ENCODE measurements around the gene HSD17B8. TPM values are rescaled to one million over a fixed set of nuclear protein-coding genes. Genes with fewer than 3 reads are reported as not detected.

Gene HSD17B8
- total RNA-seq, 2 experiments from 2014 or later = 11.6 to 18.8 TPM

- H3K4me2 ChIP-seq (ENCODE audit: low read length) = no peak overlapping the region
- H3K9me2 ChIP-seq (ENCODE audit: insufficient read depth, low read length) = no peaks in the 10 kb centered on the region
- 0 out of 2 replicates have a peak, but pooled peaks cover 2% of the 10 kb centered on the region for H3K36me3 ChIP-seq (ENCODE audit: insufficient read depth, low read length)
- BruUV-seq (replicated peaks) = no TSS peak
- H3K9me3 ChIP-seq (ENCODE audit: low read length) = no peaks in the 10 kb centered on the region
- DNase-seq (ENCODE audit: low spot score) = no peak
- no peaks in the 10 kb centered on the region for H4K20me1 ChIP-seq (ENCODE audit: insufficient read depth, low read length)
- TF ChIP-seq CTCF (conservative IDR thresholded peaks at IDR 0.05; ENCODE audit: low read length) (no peak), EZH2phosphoT487 (IDR thresholded peaks at IDR 0.05; ENCODE audit: borderline replicate concordance, low read depth, low read length) (no peak)
- no peaks in the 10 kb centered on the region for H3K79me2 ChIP-seq (ENCODE audit: insufficient read depth, low read depth, low read length)
- no peak overlapping the region for H3K27ac ChIP-seq (ENCODE audit: low read depth, low read length, poor library complexity, severe bottlenecking)
- ChIA-PET CTCF (ENCODE audit: unreplicated experiment) (no interaction called here), POLR2A (no interaction called here)
- peaks cover 10% of the 10 kb centered on the region for H3K4me1 ChIP-seq (ENCODE audit: insufficient read depth, low read length, poor library complexity, severe bottlenecking)
- intact Hi-C loops (cut with micrococcal nuclease; ENCODE audit: unreplicated experiment) = no loop called here
- no peak overlapping the region for H3K4me3 ChIP-seq (ENCODE audit: low read depth, low read length, poor library complexity, severe bottlenecking)
- H2AFZ ChIP-seq (ENCODE audit: low read length) = no peak overlapping the region
Observed at GRCh38 chr6:33215271-33216116, 11.0 kb downstream of the HSD17B8 start.

GRCh38 chr6:33216117-33216649 lies 11.7 kb downstream of the HSD17B8 start:
- Histone ChIP-seq H3K9me3 (ENCODE audit: low read length) (no peaks in the 10 kb centered on the region), H3K36me3 (ENCODE audit: insufficient read depth, low read length) (no peaks in the 10 kb centered on the region), H3K9me2 (ENCODE audit: insufficient read depth, low read length) (no peaks in the 10 kb centered on the region), H3K4me1 (ENCODE audit: insufficient read depth, low read length, poor library complexity, severe bottlenecking) (peaks cover 10% of the 10 kb centered on the region), H3K79me2 (ENCODE audit: insufficient read depth, low read depth, low read length) (no peaks in the 10 kb centered on the region), H3K4me3 (ENCODE audit: low read depth, low read length, poor library complexity, severe bottlenecking) (no peak overlapping the region), H3K4me2 (ENCODE audit: low read length) (no peak overlapping the region), H3K27ac (ENCODE audit: low read depth, low read length, poor library complexity, severe bottlenecking) (no peak overlapping the region), H4K20me1 (ENCODE audit: insufficient read depth, low read length) (no peaks in the 10 kb centered on the region), H2AFZ (ENCODE audit: low read length) (no peak overlapping the region)
- no TSS peak for BruUV-seq (replicated peaks)
- DNase-seq (ENCODE audit: low spot score) = no peak
- intact Hi-C loops (cut with micrococcal nuclease; ENCODE audit: unreplicated experiment) = no loop called here
- CTCF ChIA-PET (ENCODE audit: unreplicated experiment) = no interaction called here
- TF ChIP-seq CTCF (conservative IDR thresholded peaks at IDR 0.05; ENCODE audit: low read length) (no peak), EZH2phosphoT487 (IDR thresholded peaks at IDR 0.05; ENCODE audit: borderline replicate concordance, low read depth, low read length) (no peak)
- POLR2A ChIA-PET = no interaction called here

- H3K27ac ChIP-seq (ENCODE audit: low read depth, low read length, poor library complexity, severe bottlenecking) = no peak overlapping the region
- CTCF ChIA-PET (ENCODE audit: unreplicated experiment) = no interaction called here
- no peaks in the 10 kb centered on the region for H3K79me2 ChIP-seq (ENCODE audit: insufficient read depth, low read depth, low read length)
- H4K20me1 ChIP-seq (ENCODE audit: insufficient read depth, low read length) = no peaks in the 10 kb centered on the region
- H3K9me3 ChIP-seq (ENCODE audit: low read length) = no peaks in the 10 kb centered on the region
- no peaks in the 10 kb centered on the region for H3K36me3 ChIP-seq (ENCODE audit: insufficient read depth, low read length)
- no peak for TF ChIP-seq EZH2phosphoT487 (IDR thresholded peaks at IDR 0.05; ENCODE audit: borderline replicate concordance, low read depth, low read length)
- TF ChIP-seq CTCF (conservative IDR thresholded peaks at IDR 0.05; ENCODE audit: low read length) = no peak
- peaks cover 10% of the 10 kb centered on the region for H3K4me1 ChIP-seq (ENCODE audit: insufficient read depth, low read length, poor library complexity, severe bottlenecking)
- no peak overlapping the region for H3K4me3 ChIP-seq (ENCODE audit: low read depth, low read length, poor library complexity, severe bottlenecking)
- BruUV-seq (replicated peaks) = no TSS peak
- no peak overlapping the region for H3K4me2 ChIP-seq (ENCODE audit: low read length)
- no peaks in the 10 kb centered on the region for H3K9me2 ChIP-seq (ENCODE audit: insufficient read depth, low read length)
- intact Hi-C loops (cut with micrococcal nuclease; ENCODE audit: unreplicated experiment) = no loop called here
- POLR2A ChIA-PET = no interaction called here
- no peak overlapping the region for H2AFZ ChIP-seq (ENCODE audit: low read length)
- DNase-seq (ENCODE audit: low spot score) = no peak
Observed at GRCh38 chr6:33217246-33217645, 12.8 kb downstream of the HSD17B8 start.

Measured in OCI-LY7 (cell line).